HL-60 (cell line): Measurements from ENCODE around the gene ADGRD2.
A peak's percentile ranks its signal among the peaks of the same experiment; 100 is the strongest.

Experiments used
- DNase-seq, 2 experiments: peaks; one replicate each; pipeline ENCODE4 v3.0.0-alpha.2; 2010 to 2020; ENCODE audit warnings: low read depth in 1 of 2, low spot score in 1 of 2
- H3K27ac ChIP-seq: fragments of 250-450 bp; sonication (Bioruptor Pico); replicated peaks from 2 replicates; pipeline ENCODE4 v1.5.1; 2020; ENCODE audit warnings: mild to moderate bottlenecking, moderate library complexity
- H3K27me3 ChIP-seq: fragments of 250-450 bp; sonication (Bioruptor Pico); 2 replicates; pipeline ENCODE4 v1.5.1; 2021; ENCODE audit warnings: mild to moderate bottlenecking, moderate library complexity; ENCODE audit not compliant: insufficient read depth, poor library complexity, severe bottlenecking
- H3K4me3 ChIP-seq: replicated peaks from 2 replicates; pipeline ENCODE4 v1.5.1; 2011; ENCODE audit warnings: mild to moderate bottlenecking, control low read depth, low read length; ENCODE audit not compliant: insufficient read depth
- CTCF ChIP-seq: IDR thresholded peaks from one replicate; pipeline ENCODE4 v1.5.1; 2011; ENCODE audit warnings: low read length, control low read depth, inconsistent platforms; ENCODE audit not compliant: insufficient read depth
- GABPA ChIP-seq: IDR thresholded peaks from 2 replicates; pipeline ENCODE4 v1.6.1; 2012; ENCODE audit warnings: low read depth
- POLR2AphosphoS5 ChIP-seq: IDR thresholded peaks from 2 replicates; pipeline ENCODE4 v1.6.1; 2012; ENCODE audit warnings: low read depth
- REST ChIP-seq: IDR thresholded peaks from 2 replicates; pipeline ENCODE4 v1.6.1; 2012; ENCODE audit warnings: low read depth; ENCODE audit not compliant: insufficient replicate concordance
- SPI1 ChIP-seq: IDR thresholded peaks from 2 replicates; pipeline ENCODE4 v1.6.1; 2012; ENCODE audit warnings: low read depth, mild to moderate bottlenecking, borderline replicate concordance

Gene ADGRD2

DNA sequence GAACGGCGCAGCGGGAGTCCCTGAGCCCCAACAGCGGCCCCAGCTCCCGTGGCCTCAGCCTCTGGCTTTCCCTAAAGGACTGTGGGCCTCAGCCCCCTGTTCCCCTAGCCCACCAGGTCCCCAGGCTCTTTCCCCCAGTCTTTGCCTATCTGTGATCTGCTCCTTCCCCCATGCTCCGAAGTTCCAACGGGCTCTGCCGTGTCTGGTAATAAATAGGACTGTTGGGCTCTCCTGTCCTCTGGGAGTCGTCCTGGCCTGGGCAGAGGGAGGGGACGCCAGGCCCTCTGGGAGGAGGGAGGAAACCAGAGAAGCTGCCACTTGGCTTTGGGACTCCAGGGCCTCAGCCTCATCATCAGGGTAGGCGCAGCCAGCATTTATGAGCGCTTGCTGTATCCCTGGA is 28.1 kb downstream of the ADGRD2 start:
- Histone ChIP-seq H3K27me3 (no peaks in the 10 kb centered on the region), H3K27ac (no peak overlapping the region), H3K4me3 (no peak overlapping the region)
- TF ChIP-seq REST (no peak), CTCF (no peak), GABPA (no peak), POLR2AphosphoS5 (no peak), SPI1 (no peak)
- no peak for DNase-seq

DNA sequence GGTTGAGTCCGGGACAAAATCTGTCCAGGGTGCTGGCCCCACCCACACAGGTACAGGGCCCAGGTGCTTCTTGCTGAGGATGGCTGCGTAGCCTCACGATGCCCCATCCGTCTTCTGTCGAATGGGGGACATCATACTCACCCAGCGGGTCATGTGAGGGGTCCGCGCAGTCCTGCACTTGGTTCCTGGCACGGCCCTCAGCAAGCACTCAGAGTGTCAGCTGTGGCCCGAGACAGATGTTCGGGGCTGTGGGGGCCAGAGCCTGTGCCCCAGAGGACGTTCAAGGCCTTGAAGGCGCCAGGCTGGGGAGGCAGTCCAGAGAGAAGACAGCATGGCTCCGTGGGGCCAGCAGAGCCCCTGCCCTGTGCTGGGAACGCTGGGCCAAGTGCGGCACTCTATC is 29.1 kb downstream of the ADGRD2 start:
- Histone ChIP-seq H3K27ac (no peak overlapping the region), H3K4me3 (no peak overlapping the region), H3K27me3 (no peaks in the 10 kb centered on the region)
- TF ChIP-seq REST (no peak), GABPA (no peak), POLR2AphosphoS5 (no peak)
- no peak for DNase-seq

GRCh38 chr9:124479947-124480620 is 29.8 kb downstream of the ADGRD2 start:
- Histone ChIP-seq H3K4me3 (no peak overlapping the region), H3K27ac (no peak overlapping the region; the same call in 1 of the 2 replicates), H3K27me3 (no peaks in the 10 kb centered on the region)
- DNase-seq: no peak
- no peak for TF ChIP-seq SPI1
- TF ChIP-seq POLR2AphosphoS5: no peak
- TF ChIP-seq GABPA: no peak
- TF ChIP-seq CTCF: no peak
- TF ChIP-seq REST: no peak

- TF ChIP-seq CTCF (peak; percentile 32), GABPA (no peak), POLR2AphosphoS5 (no peak), SPI1 (no peak), REST (no peak)
- no peaks in the 10 kb centered on the region for H3K27me3 ChIP-seq
- H3K4me3 ChIP-seq: no peak overlapping the region
- H3K27ac ChIP-seq: peak overlapping the region; percentile 33
- peak in 1 of 2 experiments; percentile 50 for DNase-seq
Observed at GRCh38 chr9:124480621-124480981, 30.4 kb downstream of the ADGRD2 start.
